Measurements from ENCODE around the gene KRT39. TPM values are rescaled to one million over a fixed set of nuclear protein-coding genes. Genes with fewer than 3 reads are reported as not detected.

KRT39 gene
- total RNA-seq, 1 experiment from 2014 or later: not detected

Other genes with a start within 250 kb of the KRT39 start
- not detected in 2 replicates for gene KRT25, start 211.6 kb downstream of the KRT39 start, total RNA-seq (2014; rRNA removed)
- not detected in 2 replicates for gene KRT26, start 194.7 kb downstream of the KRT39 start, total RNA-seq (2014; rRNA removed)
- not detected in 2 replicates for gene KRT27, start 184.4 kb downstream of the KRT39 start, total RNA-seq (2014; rRNA removed)
- not detected in 2 replicates for gene KRT28, start 167.0 kb downstream of the KRT39 start, total RNA-seq (2014; rRNA removed)
- 20.1 and 33.0 TPM in 2 replicates for gene KRT10, start 144.3 kb downstream of the KRT39 start, total RNA-seq (2014; rRNA removed)
- not detected in 2 replicates for gene KRT12, start 99.7 kb downstream of the KRT39 start, total RNA-seq (2014; rRNA removed)
- gene KRT20, start 81.7 kb downstream of the KRT39 start, total RNA-seq (2014; rRNA removed): not detected in 2 replicates
- gene KRT23, start 29.3 kb downstream of the KRT39 start, total RNA-seq (2014; rRNA removed): not detected in 2 replicates
- not detected in 2 replicates for gene KRT40, start 17.4 kb upstream of the KRT39 start, total RNA-seq (2014; rRNA removed)
- gene KRTAP3-3, start 27.2 kb upstream of the KRT39 start, total RNA-seq (2014; rRNA removed): not detected in 2 replicates
- not detected in 2 replicates for gene KRTAP3-2, start 33.0 kb upstream of the KRT39 start, total RNA-seq (2014; rRNA removed)
- gene KRTAP3-1, start 42.2 kb upstream of the KRT39 start, total RNA-seq (2014; rRNA removed): not detected in 2 replicates
- gene KRTAP1-5, start 60.3 kb upstream of the KRT39 start, total RNA-seq (2014; rRNA removed): 2.8 and 6.0 TPM in 2 replicates
- not detected in 2 replicates for gene KRTAP1-4, start 63.2 kb upstream of the KRT39 start, total RNA-seq (2014; rRNA removed)
- not detected in 2 replicates for gene KRTAP1-3, start 67.9 kb upstream of the KRT39 start, total RNA-seq (2014; rRNA removed)
- not detected in 2 replicates for gene KRTAP1-1, start 74.5 kb upstream of the KRT39 start, total RNA-seq (2014; rRNA removed)
- gene KRTAP2-1, start 80.4 kb upstream of the KRT39 start, total RNA-seq (2014; rRNA removed): not detected in 2 replicates
- not detected in 2 replicates for gene KRTAP2-2, start 88.3 kb upstream of the KRT39 start, total RNA-seq (2014; rRNA removed)
- 0.80 and 3.4 TPM in 2 replicates for gene KRTAP2-3, start 93.2 kb upstream of the KRT39 start, total RNA-seq (2014; rRNA removed)
- gene KRTAP2-4, start 98.9 kb upstream of the KRT39 start, total RNA-seq (2014; rRNA removed): not detected in 2 replicates
- not detected in 2 replicates for gene KRTAP4-7, start 117.2 kb upstream of the KRT39 start, total RNA-seq (2014; rRNA removed)
- gene KRTAP4-8, start 131.2 kb upstream of the KRT39 start, total RNA-seq (2014; rRNA removed): not detected in 2 replicates
- not detected in 2 replicates for gene KRTAP4-16, start 135.3 kb upstream of the KRT39 start, total RNA-seq (2014; rRNA removed)
- gene KRTAP4-9, start 138.4 kb upstream of the KRT39 start, total RNA-seq (2014; rRNA removed): not detected in 2 replicates
- gene KRTAP4-11, start 151.4 kb upstream of the KRT39 start, total RNA-seq (2014; rRNA removed): not detected in 2 replicates
- not detected in 2 replicates for gene KRTAP4-12, start 157.2 kb upstream of the KRT39 start, total RNA-seq (2014; rRNA removed)
- gene KRTAP4-6, start 173.6 kb upstream of the KRT39 start, total RNA-seq (2014; rRNA removed): not detected in 2 replicates
- not detected in 2 replicates for gene KRTAP4-5, start 182.9 kb upstream of the KRT39 start, total RNA-seq (2014; rRNA removed)
- not detected in 2 replicates for gene KRTAP4-4, start 193.8 kb upstream of the KRT39 start, total RNA-seq (2014; rRNA removed)
- not detected in 2 replicates for gene KRTAP4-3, start 201.3 kb upstream of the KRT39 start, total RNA-seq (2014; rRNA removed)
- gene KRTAP4-2, start 211.3 kb upstream of the KRT39 start, total RNA-seq (2014; rRNA removed): not detected in 2 replicates
- gene KRTAP4-1, start 218.0 kb upstream of the KRT39 start, total RNA-seq (2014; rRNA removed): not detected in 2 replicates
- gene KRTAP9-1, start 222.9 kb upstream of the KRT39 start, total RNA-seq (2014; rRNA removed): not detected in 2 replicates

All from LHCN-M2 (cell line).